A549 (cell line): ENCODE data around the gene TENT4A. TPM values are rescaled to one million over a fixed set of nuclear protein-coding genes. Genes with fewer than 3 reads are reported as not detected.

Experiments used
- ATAC-seq, 2 experiments: fragments of 200-7000 bp in 1 of 2; fragments of >200 bp in 1 of 2; cut with Nextera tagmentation in 1 of 2; cut with Tn5 transposase in 1 of 2; 3 replicates each; pipeline versions ENCODE4 v1.8.0 to v1.9.1; 2018 to 2020; ENCODE audit warnings: mild to moderate bottlenecking in 1 of 2, moderate library complexity in 1 of 2
- CTCF ChIA-PET: fragments of 300-600 bp; sonication (Branson Sonifier 250); formaldehyde crosslinking; extraction: SDS; loops from one replicate; lab custom pipeline; 2021; ENCODE audit warnings: antibody characterized with exemption, inconsistent platforms; lab: Yijun Ruan, JAX
- POLR2A ChIA-PET: fragments of 350-600 bp; formaldehyde crosslinking; extraction: SDS; loops from one replicate; lab custom pipeline; 2021; ENCODE audit warnings: antibody characterized with exemption, inconsistent platforms; lab: Yijun Ruan, JAX
- DNase-seq, 2 experiments: peaks; one replicate each; pipeline versions ENCODE4 v3.0.0 to v3.0.0-alpha.2; 2011 to 2016; ENCODE audit warnings: low read depth in 1 of 2, low spot score in 1 of 2
- FAIRE-seq: peaks from 2 replicates; lab custom pipeline; 2011; peaks lifted over from hg19 to GRCh38; lab: Jason Lieb, UNC
- H3K27ac ChIP-seq, 2 experiments: fragments of >200 bp; sonication (Bioruptor Twin); formaldehyde crosslinking; 3 replicates each; pipeline ENCODE4 v1.5.1; 2016 to 2017
- H3K4me1 ChIP-seq: fragments of >200 bp; sonication (Bioruptor Twin); formaldehyde crosslinking; 3 replicates; pipeline ENCODE4 v1.6.1; 2016
- H3K4me2 ChIP-seq: fragments of >200 bp; sonication (Bioruptor Twin); formaldehyde crosslinking; 3 replicates; pipeline ENCODE4 v1.6.1; 2016
- H3K4me3 ChIP-seq: fragments of >200 bp; sonication (Bioruptor Twin); formaldehyde crosslinking; 3 replicates; pipeline ENCODE4 v1.5.1; 2016
- H3K9me3 ChIP-seq: fragments of >200 bp; sonication (Bioruptor Twin); formaldehyde crosslinking; 3 replicates; pipeline ENCODE4 v1.6.1; 2016
- BHLHE40 ChIP-seq: IDR thresholded peaks from 2 replicates; pipeline ENCODE4 v1.6.1; 2012; ENCODE audit warnings: low read depth, low read length, inconsistent platforms
- CBX8 ChIP-seq: fragments of 200-600 bp; sonication (generic); IDR thresholded peaks from 2 replicates; pipeline ENCODE4 v1.6.1; 2016
- CHD4 ChIP-seq: fragments of 200-600 bp; sonication (generic); IDR thresholded peaks from 2 replicates; pipeline ENCODE4 v1.6.1; 2016; ENCODE audit warnings: antibody characterized with exemption, mild to moderate bottlenecking, borderline replicate concordance
- EHMT2 ChIP-seq: fragments of 200-600 bp; sonication (generic); IDR thresholded peaks from 2 replicates; pipeline ENCODE4 v1.6.1; 2016; ENCODE audit warnings: antibody characterized with exemption, low read depth, mild to moderate bottlenecking, moderate library complexity
- ESRRA ChIP-seq: fragments of 150-350 bp; IDR thresholded peaks from 2 replicates; pipeline ENCODE4 v1.6.1; 2014; ENCODE audit warnings: mild to moderate bottlenecking, low read length, borderline replicate concordance
- FOSL2 ChIP-seq, 2 experiments: fragments of 450-650 bp in 1 of 2; fragments of >200 bp in 1 of 2; sonication (Bioruptor Twin) in 1 of 2; formaldehyde crosslinking; IDR thresholded peaks; 2 replicates each; pipeline versions ENCODE4 v1.5.0 to v1.6.1; 2016 to 2020; ENCODE audit warnings: mild to moderate bottlenecking in 1 of 2, moderate library complexity in 1 of 2
- FOXS1 ChIP-seq: fragments of 250-450 bp; sonication (Bioruptor Pico); IDR thresholded peaks from 2 replicates; pipeline ENCODE4 v1.5.0; 2020; ENCODE audit warnings: mild to moderate bottlenecking, moderate library complexity
- HEYL ChIP-seq: fragments of 250-450 bp; sonication (Bioruptor Pico); IDR thresholded peaks from 2 replicates; pipeline ENCODE4 v1.8.0; 2021; ENCODE audit warnings: mild to moderate bottlenecking, moderate library complexity
- HOXB5 ChIP-seq: fragments of 250-450 bp; sonication (Bioruptor Pico); IDR thresholded peaks from 2 replicates; pipeline ENCODE4 v1.5.0; 2020; ENCODE audit warnings: mild to moderate bottlenecking, moderate library complexity
- JUNB ChIP-seq: fragments of >200 bp; sonication (Bioruptor Twin); formaldehyde crosslinking; IDR thresholded peaks from 2 replicates; pipeline ENCODE4 v1.6.1; 2016
- KDM1A ChIP-seq: fragments of 200-600 bp; sonication (generic); IDR thresholded peaks from 2 replicates; pipeline ENCODE4 v1.6.1; 2016; ENCODE audit warnings: low read depth, mild to moderate bottlenecking
- NFE2L2 ChIP-seq: fragments of 150-350 bp; conservative IDR thresholded peaks from 2 replicates; pipeline ENCODE4 v1.6.1; 2014; ENCODE audit warnings: low read length
- NPAS2 ChIP-seq: fragments of 250-450 bp; sonication (Bioruptor Pico); IDR thresholded peaks from 2 replicates; pipeline ENCODE4 v1.8.0; 2022; ENCODE audit warnings: mild to moderate bottlenecking, moderate library complexity, borderline replicate concordance
- PHF8 ChIP-seq: fragments of 200-600 bp; sonication (generic); IDR thresholded peaks from 2 replicates; pipeline ENCODE4 v1.6.1; 2016; ENCODE audit warnings: low read depth, mild to moderate bottlenecking, antibody characterized with exemption, moderate library complexity, borderline replicate concordance
- RARB ChIP-seq: fragments of 250-450 bp; sonication (Bioruptor Pico); IDR thresholded peaks from 2 replicates; pipeline ENCODE4 v1.8.0; 2021; ENCODE audit warnings: mild to moderate bottlenecking, moderate library complexity
- RNF2 ChIP-seq: fragments of 200-600 bp; sonication (generic); IDR thresholded peaks from 2 replicates; pipeline ENCODE4 v1.6.1; 2016; ENCODE audit warnings: low read depth, mild to moderate bottlenecking, antibody characterized with exemption, moderate library complexity, borderline replicate concordance
- SMC3 ChIP-seq: fragments of >200 bp; sonication (Bioruptor Twin); formaldehyde crosslinking; IDR thresholded peaks from 3 replicates; pipeline ENCODE4 v1.6.1; 2018; ENCODE audit warnings: inconsistent platforms
- ZC3H11A ChIP-seq: fragments of 450-650 bp; IDR thresholded peaks from 2 replicates; pipeline ENCODE4 v1.6.1; 2014; ENCODE audit warnings: antibody characterized with exemption, mild to moderate bottlenecking
- ZSCAN20 ChIP-seq: fragments of 250-450 bp; sonication (Bioruptor Pico); IDR thresholded peaks from 2 replicates; pipeline ENCODE4 v1.8.0; 2022; ENCODE audit warnings: mild to moderate bottlenecking, moderate library complexity
- WGBS: methylation state at CpG from one replicate; pipeline ENCODE4 v1.1.6; 2017; ENCODE audit errors: missing lambda C conversion rate; 5-methylcytosine and 5-hydroxymethylcytosine counted together
- polyA plus RNA-seq, 4 experiments: library from polyadenylated mRNA; depleted of rRNA in 3 of 4; stranded (reverse); fragments of >200 nt; fragmentation: RNase III in 1 of 4; extraction: RNeasy Plus Mini Kit Qiagen cat#74134 plus additional on column Dnase treatment in 1 of 4; gene quantifications; 2 replicates in 3 of 4; 3 replicates in 1 of 4; pipeline ENCODE4 v1.2.3, GENCODE V29; 2011 to 2017
- TF ChIP-seq, protein P1 (sequence below): fragments of 150-350 bp; IDR thresholded peaks from 2 replicates; pipeline ENCODE4 v1.6.1; 2014; ENCODE audit warnings: low read depth, mild to moderate bottlenecking, low read length
- TF ChIP-seq, protein P2 (sequence below): fragments of 250-450 bp; sonication (Bioruptor Pico); IDR thresholded peaks from 2 replicates; pipeline ENCODE4 v1.5.0; 2020; ENCODE audit warnings: low read depth, mild to moderate bottlenecking, moderate library complexity
- TF ChIP-seq, protein P3 (sequence below): IDR thresholded peaks from 2 replicates; pipeline ENCODE4 v1.6.1; 2012; ENCODE audit warnings: low read depth, borderline replicate concordance
- TF ChIP-seq, protein P4 (sequence below): fragments of >200 bp; sonication (Bioruptor Twin); formaldehyde crosslinking; IDR thresholded peaks from 3 replicates; pipeline ENCODE4 v1.6.1; 2016
- TF ChIP-seq, protein P5 (sequence below): IDR thresholded peaks from 2 replicates; pipeline ENCODE4 v1.6.1; 2012
- TF ChIP-seq, protein P6 (sequence below): fragments of >200 bp; sonication (Bioruptor Twin); formaldehyde crosslinking; IDR thresholded peaks from 3 replicates; pipeline ENCODE4 v1.5.1; 2016

The TENT4A gene
- polyA plus RNA-seq, 2 of the 4 experiments (the other 2 are of a cell fraction): 7.2 to 15.2 TPM

DNA sequence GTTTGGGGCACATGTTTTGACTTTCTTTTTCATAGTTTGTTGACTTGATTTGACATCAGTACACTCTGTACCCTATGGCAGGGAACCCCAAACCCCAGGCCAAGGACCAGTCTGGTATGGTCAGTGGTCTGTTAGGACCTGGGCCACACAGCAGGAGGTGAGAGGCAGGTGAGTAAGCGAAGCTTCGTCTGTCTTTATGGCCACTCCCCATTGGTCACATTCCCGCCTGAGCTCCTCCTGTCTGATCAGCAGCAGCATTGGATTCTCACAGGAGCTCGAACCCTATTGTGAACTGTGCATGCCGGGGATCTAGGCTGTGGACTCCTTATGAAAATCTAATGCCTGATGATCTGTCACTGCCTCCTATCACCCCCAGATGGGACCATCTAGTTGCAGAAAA, 88.0 kb downstream of the TENT4A start:
- WGBS: 39% methylated on average over 5 of the region's 5 CpGs
- CTCF ChIA-PET: no interaction called here
- no peak overlapping the region for H3K4me3 ChIP-seq
- no peak for TF ChIP-seq ESRRA
- no peak for TF ChIP-seq NPAS2
- TF ChIP-seq ZC3H11A: no peak
- TF ChIP-seq, protein P1, sequence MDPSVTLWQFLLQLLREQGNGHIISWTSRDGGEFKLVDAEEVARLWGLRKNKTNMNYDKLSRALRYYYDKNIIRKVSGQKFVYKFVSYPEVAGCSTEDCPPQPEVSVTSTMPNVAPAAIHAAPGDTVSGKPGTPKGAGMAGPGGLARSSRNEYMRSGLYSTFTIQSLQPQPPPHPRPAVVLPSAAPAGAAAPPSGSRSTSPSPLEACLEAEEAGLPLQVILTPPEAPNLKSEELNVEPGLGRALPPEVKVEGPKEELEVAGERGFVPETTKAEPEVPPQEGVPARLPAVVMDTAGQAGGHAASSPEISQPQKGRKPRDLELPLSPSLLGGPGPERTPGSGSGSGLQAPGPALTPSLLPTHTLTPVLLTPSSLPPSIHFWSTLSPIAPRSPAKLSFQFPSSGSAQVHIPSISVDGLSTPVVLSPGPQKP: no peak
- TF ChIP-seq NFE2L2: no peak
- no peak for TF ChIP-seq RARB
- TF ChIP-seq PHF8: no peak
- TF ChIP-seq KDM1A: no peak
- TF ChIP-seq, all 56 proteins: peak for 0
- DNase-seq: no peak
- Histone ChIP-seq H3K9me3 (peaks cover 8% of the 10 kb centered on the region; the same call in 2 of the 3 replicates), H3K4me1 (no peaks in the 10 kb centered on the region), H3K4me2 (no peak overlapping the region), H3K27ac (no peak overlapping the region)
- POLR2A ChIA-PET: no interaction called here
- ATAC-seq: no peak
- no peak for FAIRE-seq

DNA sequence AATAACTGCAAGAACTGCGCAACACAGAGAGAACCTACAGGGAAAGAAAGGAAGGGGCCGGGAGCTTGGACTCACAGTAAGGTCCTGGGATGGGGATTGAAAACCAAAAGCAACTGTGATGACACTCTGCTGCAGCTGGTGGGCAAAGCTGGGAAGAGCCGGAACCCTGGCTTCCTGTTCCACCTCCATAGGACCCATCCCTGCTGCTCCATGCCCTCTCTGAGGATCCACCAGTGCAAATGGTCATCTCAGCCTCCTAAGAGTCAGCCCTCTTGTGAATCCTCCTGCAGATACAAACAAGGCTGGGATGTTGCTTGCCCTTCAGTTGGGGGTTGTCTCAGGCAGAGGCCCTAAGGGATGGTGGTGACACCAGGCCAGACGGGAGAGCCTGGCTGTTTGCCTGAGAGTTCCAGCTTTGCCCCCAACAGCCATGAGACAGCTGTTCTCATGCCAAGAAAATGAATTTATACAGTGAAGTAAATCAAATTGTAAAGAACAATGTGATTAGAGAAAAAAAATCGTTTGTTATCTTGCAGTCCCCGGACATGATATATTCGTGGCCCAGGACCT, 90.8 kb downstream of the TENT4A start:
- DNase-seq: no peak
- ATAC-seq: no peak
- no peak for FAIRE-seq
- Histone ChIP-seq H3K9me3 (peaks cover 12% of the 10 kb centered on the region; the same call in 2 of the 3 replicates), H3K4me1 (no peaks in the 10 kb centered on the region), H3K27ac (no peak overlapping the region), H3K4me2 (no peak overlapping the region), H3K4me3 (no peak overlapping the region)
- no peak for TF ChIP-seq KDM1A
- TF ChIP-seq EHMT2: no peak
- TF ChIP-seq JUNB: no peak
- TF ChIP-seq FOSL2 (IDR thresholded peaks at IDR 0.05): no peak
- TF ChIP-seq FOSL2 (CRISPR knock-in tag; IDR thresholded peaks at IDR 0.05): no peak
- TF ChIP-seq ZC3H11A: no peak
- TF ChIP-seq, protein P2, sequence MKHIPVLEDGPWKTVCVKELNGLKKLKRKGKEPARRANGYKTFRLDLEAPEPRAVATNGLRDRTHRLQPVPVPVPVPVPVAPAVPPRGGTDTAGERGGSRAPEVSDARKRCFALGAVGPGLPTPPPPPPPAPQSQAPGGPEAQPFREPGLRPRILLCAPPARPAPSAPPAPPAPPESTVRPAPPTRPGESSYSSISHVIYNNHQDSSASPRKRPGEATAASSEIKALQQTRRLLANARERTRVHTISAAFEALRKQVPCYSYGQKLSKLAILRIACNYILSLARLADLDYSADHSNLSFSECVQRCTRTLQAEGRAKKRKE (CRISPR knock-in tag): no peak
- no peak for TF ChIP-seq RARB
- TF ChIP-seq, protein P3, sequence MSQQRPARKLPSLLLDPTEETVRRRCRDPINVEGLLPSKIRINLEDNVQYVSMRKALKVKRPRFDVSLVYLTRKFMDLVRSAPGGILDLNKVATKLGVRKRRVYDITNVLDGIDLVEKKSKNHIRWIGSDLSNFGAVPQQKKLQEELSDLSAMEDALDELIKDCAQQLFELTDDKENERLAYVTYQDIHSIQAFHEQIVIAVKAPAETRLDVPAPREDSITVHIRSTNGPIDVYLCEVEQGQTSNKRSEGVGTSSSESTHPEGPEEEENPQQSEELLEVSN: no peak
- no peak for TF ChIP-seq RNF2
- TF ChIP-seq HOXB5 (CRISPR knock-in tag): no peak
- ChIA-PET POLR2A (no interaction called here), CTCF (no interaction called here)
- WGBS: 43% methylated on average over 7 of the region's 7 CpGs

DNA sequence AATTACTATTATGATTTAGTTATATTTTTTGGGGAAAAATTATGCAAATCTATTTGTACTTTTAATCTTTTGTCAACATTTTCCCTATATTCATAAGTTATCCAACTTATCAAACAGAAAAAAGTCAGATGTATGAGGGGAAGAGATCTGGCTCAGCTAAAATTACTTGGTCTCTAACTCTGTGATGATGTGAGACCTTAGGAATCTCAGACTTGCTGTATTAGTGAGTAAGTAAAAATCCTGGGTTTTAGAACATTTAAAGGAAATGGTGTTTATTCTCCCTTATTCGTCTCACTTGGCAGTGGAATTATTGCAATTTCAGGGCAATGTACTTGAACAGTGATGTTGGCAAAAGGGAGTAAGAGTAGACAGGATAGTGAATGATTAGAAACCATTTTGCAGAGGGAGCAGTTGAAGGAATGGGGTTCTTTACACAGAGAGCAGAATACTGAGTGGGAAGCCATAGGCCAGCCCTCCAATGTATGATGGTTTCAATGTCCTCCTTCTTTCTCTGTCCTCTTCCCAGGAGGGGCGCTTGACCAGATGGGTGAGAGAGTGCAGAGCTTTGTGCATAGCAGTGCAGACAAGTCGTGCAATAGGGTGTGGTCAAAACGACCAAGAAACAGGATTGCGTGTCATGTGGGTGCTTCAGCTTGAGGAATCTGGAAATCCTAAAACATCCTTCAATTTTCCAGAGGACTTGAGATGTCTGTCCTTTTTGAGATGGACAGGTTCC, 91.7 kb downstream of the TENT4A start:
- Histone ChIP-seq H3K4me2 (no peak overlapping the region), H3K27ac (no peak overlapping the region), H3K4me3 (no peak overlapping the region), H3K4me1 (no peaks in the 10 kb centered on the region), H3K9me3 (peaks cover 9% of the 10 kb centered on the region; the same call in 2 of the 3 replicates)
- ChIA-PET POLR2A (no interaction called here), CTCF (interaction anchor here (1.5 kb wide), 1 partner anchor 16 kb away, joined by 3 read pairs; no protein-coding TSS in a partner anchor)
- 23% methylated on average over 5 of the region's 5 CpGs for WGBS
- DNase-seq (no peak), ATAC-seq (no peak), FAIRE-seq (no peak)
- TF ChIP-seq, protein P4, sequence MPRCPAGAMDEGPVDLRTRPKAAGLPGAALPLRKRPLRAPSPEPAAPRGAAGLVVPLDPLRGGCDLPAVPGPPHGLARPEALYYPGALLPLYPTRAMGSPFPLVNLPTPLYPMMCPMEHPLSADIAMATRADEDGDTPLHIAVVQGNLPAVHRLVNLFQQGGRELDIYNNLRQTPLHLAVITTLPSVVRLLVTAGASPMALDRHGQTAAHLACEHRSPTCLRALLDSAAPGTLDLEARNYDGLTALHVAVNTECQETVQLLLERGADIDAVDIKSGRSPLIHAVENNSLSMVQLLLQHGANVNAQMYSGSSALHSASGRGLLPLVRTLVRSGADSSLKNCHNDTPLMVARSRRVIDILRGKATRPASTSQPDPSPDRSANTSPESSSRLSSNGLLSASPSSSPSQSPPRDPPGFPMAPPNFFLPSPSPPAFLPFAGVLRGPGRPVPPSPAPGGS: no peak
- TF ChIP-seq FOXS1 (no peak), CHD4 (no peak), HEYL (CRISPR knock-in tag) (no peak), ZSCAN20 (CRISPR knock-in tag) (no peak), RNF2 (no peak), PHF8 (no peak), NFE2L2 (no peak), CBX8 (no peak), NPAS2 (no peak), BHLHE40 (no peak), SMC3 (no peak)
- TF ChIP-seq, protein P5, sequence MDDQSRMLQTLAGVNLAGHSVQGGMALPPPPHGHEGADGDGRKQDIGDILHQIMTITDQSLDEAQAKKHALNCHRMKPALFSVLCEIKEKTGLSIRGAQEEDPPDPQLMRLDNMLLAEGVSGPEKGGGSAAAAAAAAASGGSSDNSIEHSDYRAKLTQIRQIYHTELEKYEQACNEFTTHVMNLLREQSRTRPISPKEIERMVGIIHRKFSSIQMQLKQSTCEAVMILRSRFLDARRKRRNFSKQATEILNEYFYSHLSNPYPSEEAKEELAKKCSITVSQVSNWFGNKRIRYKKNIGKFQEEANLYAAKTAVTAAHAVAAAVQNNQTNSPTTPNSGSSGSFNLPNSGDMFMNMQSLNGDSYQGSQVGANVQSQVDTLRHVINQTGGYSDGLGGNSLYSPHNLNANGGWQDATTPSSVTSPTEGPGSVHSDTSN: no peak
- TF ChIP-seq, protein P6, sequence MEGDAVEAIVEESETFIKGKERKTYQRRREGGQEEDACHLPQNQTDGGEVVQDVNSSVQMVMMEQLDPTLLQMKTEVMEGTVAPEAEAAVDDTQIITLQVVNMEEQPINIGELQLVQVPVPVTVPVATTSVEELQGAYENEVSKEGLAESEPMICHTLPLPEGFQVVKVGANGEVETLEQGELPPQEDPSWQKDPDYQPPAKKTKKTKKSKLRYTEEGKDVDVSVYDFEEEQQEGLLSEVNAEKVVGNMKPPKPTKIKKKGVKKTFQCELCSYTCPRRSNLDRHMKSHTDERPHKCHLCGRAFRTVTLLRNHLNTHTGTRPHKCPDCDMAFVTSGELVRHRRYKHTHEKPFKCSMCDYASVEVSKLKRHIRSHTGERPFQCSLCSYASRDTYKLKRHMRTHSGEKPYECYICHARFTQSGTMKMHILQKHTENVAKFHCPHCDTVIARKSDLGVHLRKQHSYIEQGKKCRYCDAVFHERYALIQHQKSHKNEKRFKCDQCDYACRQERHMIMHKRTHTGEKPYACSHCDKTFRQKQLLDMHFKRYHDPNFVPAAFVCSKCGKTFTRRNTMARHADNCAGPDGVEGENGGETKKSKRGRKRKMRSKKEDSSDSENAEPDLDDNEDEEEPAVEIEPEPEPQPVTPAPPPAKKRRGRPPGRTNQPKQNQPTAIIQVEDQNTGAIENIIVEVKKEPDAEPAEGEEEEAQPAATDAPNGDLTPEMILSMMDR: no peak
